ENCODE results near the gene SPARCL1.
A peak's percentile ranks its signal among the peaks of the same experiment; 100 is the strongest.

Gene SPARCL1

GRCh38 chr4:87525636-87526295, 3.4 kb downstream of the SPARCL1 start:
- TF ChIP-seq, protein P1, sequence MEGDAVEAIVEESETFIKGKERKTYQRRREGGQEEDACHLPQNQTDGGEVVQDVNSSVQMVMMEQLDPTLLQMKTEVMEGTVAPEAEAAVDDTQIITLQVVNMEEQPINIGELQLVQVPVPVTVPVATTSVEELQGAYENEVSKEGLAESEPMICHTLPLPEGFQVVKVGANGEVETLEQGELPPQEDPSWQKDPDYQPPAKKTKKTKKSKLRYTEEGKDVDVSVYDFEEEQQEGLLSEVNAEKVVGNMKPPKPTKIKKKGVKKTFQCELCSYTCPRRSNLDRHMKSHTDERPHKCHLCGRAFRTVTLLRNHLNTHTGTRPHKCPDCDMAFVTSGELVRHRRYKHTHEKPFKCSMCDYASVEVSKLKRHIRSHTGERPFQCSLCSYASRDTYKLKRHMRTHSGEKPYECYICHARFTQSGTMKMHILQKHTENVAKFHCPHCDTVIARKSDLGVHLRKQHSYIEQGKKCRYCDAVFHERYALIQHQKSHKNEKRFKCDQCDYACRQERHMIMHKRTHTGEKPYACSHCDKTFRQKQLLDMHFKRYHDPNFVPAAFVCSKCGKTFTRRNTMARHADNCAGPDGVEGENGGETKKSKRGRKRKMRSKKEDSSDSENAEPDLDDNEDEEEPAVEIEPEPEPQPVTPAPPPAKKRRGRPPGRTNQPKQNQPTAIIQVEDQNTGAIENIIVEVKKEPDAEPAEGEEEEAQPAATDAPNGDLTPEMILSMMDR (conservative IDR thresholded peaks at IDR 0.05) = no peak
- H3K27ac ChIP-seq = no peak overlapping the region

GRCh38 chr4:87524456-87524855, 4.7 kb downstream of the SPARCL1 start:
- no peak overlapping the region for H3K27ac ChIP-seq
- TF ChIP-seq, protein P1 (conservative IDR thresholded peaks at IDR 0.05) = no peak

- no peak overlapping the region for H3K27ac ChIP-seq
- TF ChIP-seq, protein P1 (conservative IDR thresholded peaks at IDR 0.05) = no peak
These were observed 5.9 kb downstream of the SPARCL1 start for GRCh38 chr4:87523307-87523706.

GRCh38 chr4:87521757-87522374, 7.3 kb downstream of the SPARCL1 start:
- TF ChIP-seq, protein P1 (conservative IDR thresholded peaks at IDR 0.05) = no peak

GRCh38 chr4:87521319-87521718, 7.9 kb downstream of the SPARCL1 start:
- H3K27ac ChIP-seq = peak overlapping the region; percentile 53
- TF ChIP-seq, protein P1 (conservative IDR thresholded peaks at IDR 0.05) = no peak

More at GRCh38 chr4:87521757-87522374, 7.3 kb downstream of the SPARCL1 start:
- H3K27ac ChIP-seq = peak overlapping the region; percentile 53

DNA sequence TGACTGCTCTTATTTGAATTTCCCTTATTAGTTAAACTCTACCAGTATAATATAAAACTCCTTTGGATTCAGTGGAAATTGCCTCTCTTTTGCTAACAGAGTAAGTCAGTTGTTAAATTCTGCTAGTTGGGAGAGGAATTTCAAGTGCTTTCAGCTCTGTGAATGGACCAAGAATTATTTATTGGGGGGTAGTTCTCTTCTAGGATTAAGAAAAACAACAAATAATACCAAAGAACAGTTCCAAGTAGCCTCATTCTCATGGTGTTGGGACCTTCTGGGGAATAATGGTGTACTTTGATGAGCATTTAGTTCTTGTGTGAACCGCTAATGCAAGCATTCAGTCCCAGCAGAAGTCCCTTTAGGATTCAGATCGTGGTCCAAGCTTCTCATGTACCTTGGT, 11.6 kb downstream of the SPARCL1 start:
- TF ChIP-seq, protein P1 (conservative IDR thresholded peaks at IDR 0.05) = no peak
- H3K27ac ChIP-seq = no peak overlapping the region

DNA sequence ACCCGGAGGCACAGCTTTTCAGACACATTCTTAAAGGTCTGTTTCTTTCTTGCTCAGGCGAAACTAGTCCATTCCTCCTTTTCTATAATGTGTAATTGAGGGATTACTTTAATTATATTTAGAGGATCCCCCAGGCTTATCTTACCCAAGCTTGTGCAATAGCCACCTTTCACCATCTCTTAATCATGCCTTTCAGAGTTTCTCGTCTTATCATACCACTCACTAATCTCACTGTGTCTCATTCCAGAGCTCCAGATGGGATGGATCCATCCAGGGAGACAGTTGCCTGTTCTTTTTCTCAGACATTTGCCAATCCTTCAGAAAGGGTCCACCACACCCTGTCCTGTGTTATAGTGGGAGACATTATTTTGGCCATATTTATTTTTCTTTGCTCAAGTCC, 12.5 kb downstream of the SPARCL1 start:
- TF ChIP-seq, protein P1 (conservative IDR thresholded peaks at IDR 0.05) = no peak
- no peak overlapping the region for H3K27ac ChIP-seq

Measured in VCaP (cell line).